ENCODE data around the gene ITIH5.

ITIH5 gene

DNA sequence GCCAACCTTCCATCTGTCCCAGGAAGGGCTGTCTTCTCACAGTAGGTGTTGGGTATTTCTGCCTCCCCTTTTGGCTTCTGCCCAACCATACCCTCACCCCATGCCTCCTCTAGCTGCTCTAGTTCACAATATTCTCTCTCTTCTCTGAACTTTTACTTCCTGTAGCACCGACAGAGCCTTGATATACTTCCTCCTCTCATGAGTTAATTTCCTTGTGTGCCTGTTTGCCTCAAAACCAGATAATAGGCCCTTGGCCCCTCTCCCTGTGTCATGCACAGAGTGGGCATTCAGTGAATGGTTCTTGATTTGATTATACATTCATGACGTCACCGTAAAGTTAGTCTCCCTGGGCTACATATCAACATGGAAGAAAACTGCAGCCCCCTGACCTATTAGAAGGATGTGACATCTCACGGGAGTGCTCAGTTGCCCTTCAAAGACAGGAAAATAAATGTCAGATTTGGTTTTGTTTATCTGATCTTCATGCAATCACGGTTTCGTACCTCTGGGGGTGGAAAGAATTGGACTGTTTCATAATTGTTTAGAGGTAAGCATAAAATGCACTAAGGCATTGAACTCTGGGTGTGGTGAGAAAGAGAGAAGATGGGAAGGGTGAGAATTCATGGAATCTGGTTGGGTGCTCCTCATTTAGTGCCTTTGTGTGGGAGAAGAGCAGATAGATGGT, 127.7 kb downstream of the ITIH5 start:
- Histone ChIP-seq H4K91ac (ENCODE audit: low read depth, low read length, poor library complexity) (no peak overlapping the region), H4K8ac (ENCODE audit: low read depth, low read length) (no peak overlapping the region), H3K9me3 (replicated peaks in 1 of 2; ENCODE audit: control insufficient read depth in 2 of 2, insufficient read depth in 1 of 2, low read depth in 1 of 2, low read length in 2 of 2) (no peaks in the 10 kb centered on the region), H3K36me3 (replicated peaks in 1 of 2; ENCODE audit: control insufficient read depth in 2 of 2, insufficient read depth in 2 of 2, low read length in 2 of 2) (no peaks in the 10 kb centered on the region), H2BK5ac (ENCODE audit: low read length) (no peak overlapping the region), H3K4ac (ENCODE audit: low read length) (no peak overlapping the region), H3K4me2 (ENCODE audit: insufficient read depth, low read length, poor library complexity, severe bottlenecking) (no peak overlapping the region), H3K18ac (ENCODE audit: low read length) (no peak overlapping the region), H3K9ac (ENCODE audit: low read depth, low read length, poor library complexity) (no peak overlapping the region), H2BK15ac (ENCODE audit: low read length) (no peak overlapping the region), H3K23ac (ENCODE audit: low read depth, low read length, poor library complexity) (no peak overlapping the region), H3K4me1 (ENCODE audit: control insufficient read depth in 2 of 2, insufficient read depth in 1 of 2, low read depth in 1 of 2, low read length in 2 of 2) (peaks cover 3 to 10% of the 10 kb centered on the region in 2 donors), H3K14ac (ENCODE audit: low read length) (no peak overlapping the region), H3K79me1 (ENCODE audit: low read depth, low read length) (no peaks in the 10 kb centered on the region), H2BK12ac (ENCODE audit: low read length) (no peak overlapping the region), H2BK120ac (ENCODE audit: low read depth, low read length) (no peak overlapping the region), H2AFZ (ENCODE audit: low read length) (no peak overlapping the region), H2AK5ac (ENCODE audit: low read depth, low read length) (no peak overlapping the region), H3K27me3 (ENCODE audit: control insufficient read depth in 3 of 3, insufficient read depth in 3 of 3, low read depth in 1 of 3, low read length in 3 of 3) (no peaks in the 10 kb centered on the region), H3K27ac (replicated peaks; ENCODE audit: low read length) (no peak overlapping the region), H3K4me3 (ENCODE audit: low read length in 2 of 2) (no peak overlapping the region)
- no peak for DNase-seq (ENCODE audit: low spot score)
- no CpG with 5 or more reads among the region's 6 CpGs for WGBS, 2 donors (ENCODE audit: extremely low coverage in 2 of 2, insufficient read length in 2 of 2, insufficient replicate concordance in 1 of 2)

- peaks cover 0 to 3% (median 0%) of the 10 kb centered on the region in 3 experiments for H3K27me3 ChIP-seq (ENCODE audit: control insufficient read depth in 3 of 3, insufficient read depth in 3 of 3, low read depth in 1 of 3, low read length in 3 of 3)
- no CpG with 5 or more reads among the region's 3 CpGs for WGBS, 2 donors (ENCODE audit: extremely low coverage in 2 of 2, insufficient read length in 2 of 2, insufficient replicate concordance in 1 of 2)
- no peak overlapping the region for H3K14ac ChIP-seq (ENCODE audit: low read length)
- H3K4me2 ChIP-seq (ENCODE audit: insufficient read depth, low read length, poor library complexity, severe bottlenecking): no peak overlapping the region
- H4K8ac ChIP-seq (ENCODE audit: low read depth, low read length): no peak overlapping the region
- H3K4me3 ChIP-seq (ENCODE audit: low read length in 2 of 2): no peak overlapping the region
- no peak overlapping the region for H2AK5ac ChIP-seq (ENCODE audit: low read depth, low read length)
- DNase-seq (ENCODE audit: low spot score): no peak
- peaks cover 3 to 15% of the 10 kb centered on the region in 2 donors for H3K4me1 ChIP-seq (ENCODE audit: control insufficient read depth in 2 of 2, insufficient read depth in 1 of 2, low read depth in 1 of 2, low read length in 2 of 2)
- H2BK5ac ChIP-seq (ENCODE audit: low read length): no peak overlapping the region
- H3K23ac ChIP-seq (ENCODE audit: low read depth, low read length, poor library complexity): no peak overlapping the region
- no peak overlapping the region for H3K9ac ChIP-seq (ENCODE audit: low read depth, low read length, poor library complexity)
- no peaks in the 10 kb centered on the region for H3K79me1 ChIP-seq (ENCODE audit: low read depth, low read length)
- H3K27ac ChIP-seq (replicated peaks; ENCODE audit: low read length): no peak overlapping the region
- no peaks in the 10 kb centered on the region for H3K36me3 ChIP-seq (replicated peaks in 1 of 2; ENCODE audit: control insufficient read depth in 2 of 2, insufficient read depth in 2 of 2, low read length in 2 of 2)
- no peak overlapping the region for H2AFZ ChIP-seq (ENCODE audit: low read length)
- no peak overlapping the region for H2BK12ac ChIP-seq (ENCODE audit: low read length)
- no peak overlapping the region for H2BK120ac ChIP-seq (ENCODE audit: low read depth, low read length)
- H3K18ac ChIP-seq (ENCODE audit: low read length): no peak overlapping the region
- no peak overlapping the region for H4K91ac ChIP-seq (ENCODE audit: low read depth, low read length, poor library complexity)
- H3K4ac ChIP-seq (ENCODE audit: low read length): no peak overlapping the region
- no peak overlapping the region for H2BK15ac ChIP-seq (ENCODE audit: low read length)
- H3K9me3 ChIP-seq (replicated peaks in 1 of 2; ENCODE audit: control insufficient read depth in 2 of 2, insufficient read depth in 1 of 2, low read depth in 1 of 2, low read length in 2 of 2): no peaks in the 10 kb centered on the region
These were observed 129.6 kb downstream of the ITIH5 start for GRCh38 chr10:7537126-7537525.

DNA sequence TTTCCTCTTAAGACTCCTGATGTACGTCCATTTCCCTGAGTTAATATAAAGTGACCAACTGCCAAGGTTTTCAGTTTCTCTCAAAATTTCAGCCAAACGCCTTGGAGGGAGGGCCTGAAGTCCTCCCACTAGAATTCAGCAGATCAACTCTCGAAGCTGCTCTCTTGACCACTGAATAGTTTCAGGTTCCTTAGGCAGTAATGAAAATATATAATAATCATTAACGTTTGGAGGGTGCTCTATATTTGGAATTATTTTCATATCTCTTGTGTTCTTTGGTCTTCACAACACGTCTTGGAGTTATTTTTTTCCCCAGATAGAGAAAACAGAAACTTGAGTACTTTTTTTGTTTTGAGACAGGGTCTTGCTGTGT, 132.3 kb downstream of the ITIH5 start:
- peaks cover 0 to 3% (median 0%) of the 10 kb centered on the region in 3 experiments for H3K27me3 ChIP-seq (ENCODE audit: control insufficient read depth in 3 of 3, insufficient read depth in 3 of 3, low read depth in 1 of 3, low read length in 3 of 3)
- no peak overlapping the region for H3K18ac ChIP-seq (ENCODE audit: low read length)
- H3K4me3 ChIP-seq (ENCODE audit: low read length in 2 of 2): no peak overlapping the region
- H2AK5ac ChIP-seq (ENCODE audit: low read depth, low read length): no peak overlapping the region
- H3K79me1 ChIP-seq (ENCODE audit: low read depth, low read length): no peaks in the 10 kb centered on the region
- no peak overlapping the region for H2BK12ac ChIP-seq (ENCODE audit: low read length)
- H3K23ac ChIP-seq (ENCODE audit: low read depth, low read length, poor library complexity): no peak overlapping the region
- H3K36me3 ChIP-seq (replicated peaks in 1 of 2; ENCODE audit: control insufficient read depth in 2 of 2, insufficient read depth in 2 of 2, low read length in 2 of 2): no peaks in the 10 kb centered on the region
- H3K9ac ChIP-seq (ENCODE audit: low read depth, low read length, poor library complexity): no peak overlapping the region
- H3K27ac ChIP-seq (replicated peaks; ENCODE audit: low read length): no peak overlapping the region
- no peak for DNase-seq (ENCODE audit: low spot score)
- no peak overlapping the region for H3K4ac ChIP-seq (ENCODE audit: low read length)
- H3K4me2 ChIP-seq (ENCODE audit: insufficient read depth, low read length, poor library complexity, severe bottlenecking): no peak overlapping the region
- H4K8ac ChIP-seq (ENCODE audit: low read depth, low read length): no peak overlapping the region
- H2AFZ ChIP-seq (ENCODE audit: low read length): no peak overlapping the region
- H3K4me1 ChIP-seq (ENCODE audit: control insufficient read depth in 2 of 2, insufficient read depth in 1 of 2, low read depth in 1 of 2, low read length in 2 of 2): peaks cover 0 to 5% of the 10 kb centered on the region in 2 donors
- H2BK120ac ChIP-seq (ENCODE audit: low read depth, low read length): no peak overlapping the region
- H4K91ac ChIP-seq (ENCODE audit: low read depth, low read length, poor library complexity): no peak overlapping the region
- no CpG with 5 or more reads among the region's 5 CpGs for WGBS, 2 donors (ENCODE audit: extremely low coverage in 2 of 2, insufficient read length in 2 of 2, insufficient replicate concordance in 1 of 2)
- no peaks in the 10 kb centered on the region for H3K9me3 ChIP-seq (replicated peaks in 1 of 2; ENCODE audit: control insufficient read depth in 2 of 2, insufficient read depth in 1 of 2, low read depth in 1 of 2, low read length in 2 of 2)
- H2BK5ac ChIP-seq (ENCODE audit: low read length): no peak overlapping the region
- H2BK15ac ChIP-seq (ENCODE audit: low read length): no peak overlapping the region
- no peak overlapping the region for H3K14ac ChIP-seq (ENCODE audit: low read length)

DNA sequence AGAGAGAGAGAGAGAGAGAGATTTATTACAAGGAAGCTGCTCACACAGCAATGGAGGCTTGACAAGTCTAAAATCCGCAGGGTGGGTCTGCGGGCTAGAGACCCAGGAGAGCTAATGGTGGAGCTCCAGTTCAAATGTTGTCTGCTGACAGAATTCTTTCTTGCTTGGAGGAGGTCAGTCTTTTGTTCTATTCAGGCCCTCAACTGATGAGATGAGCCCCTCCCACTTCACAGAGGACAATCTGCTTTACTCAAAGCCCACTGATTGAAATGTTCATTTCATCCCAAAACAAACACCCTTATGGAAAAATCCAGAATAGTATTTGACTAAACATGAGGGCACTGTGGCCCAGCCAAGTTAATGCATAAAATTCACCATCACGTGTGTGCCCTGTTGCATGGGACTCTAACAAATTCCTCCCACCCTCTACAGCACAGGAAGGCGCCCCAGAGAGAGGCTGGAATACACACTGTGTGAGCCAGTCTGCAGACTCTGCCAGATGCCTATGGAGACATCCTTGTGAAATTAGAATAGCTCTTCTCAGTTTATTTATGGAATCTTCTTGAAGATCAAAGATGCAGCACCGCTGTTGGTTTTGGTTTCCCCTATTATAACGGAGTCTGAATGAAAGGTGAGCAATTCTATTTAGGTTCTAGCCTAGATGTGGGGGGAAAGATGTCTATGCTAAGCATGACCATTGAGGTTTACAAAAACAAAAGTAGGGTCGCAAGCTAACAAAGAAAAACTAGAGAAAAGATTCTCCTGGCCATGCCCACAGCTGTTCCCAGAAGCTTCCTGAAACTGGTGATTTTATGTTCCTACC, 132.9 kb downstream of the ITIH5 start:
- H3K9ac ChIP-seq (ENCODE audit: low read depth, low read length, poor library complexity): no peak overlapping the region
- no peak overlapping the region for H3K27ac ChIP-seq (replicated peaks; ENCODE audit: low read length)
- H2BK15ac ChIP-seq (ENCODE audit: low read length): peak overlapping the region; percentile 3
- peak overlapping the region; percentile 11 for H2AFZ ChIP-seq (ENCODE audit: low read length)
- H2BK120ac ChIP-seq (ENCODE audit: low read depth, low read length): no peak overlapping the region
- no peaks in the 10 kb centered on the region for H3K36me3 ChIP-seq (replicated peaks in 1 of 2; ENCODE audit: control insufficient read depth in 2 of 2, insufficient read depth in 2 of 2, low read length in 2 of 2)
- no peaks in the 10 kb centered on the region for H3K9me3 ChIP-seq (replicated peaks in 1 of 2; ENCODE audit: control insufficient read depth in 2 of 2, insufficient read depth in 1 of 2, low read depth in 1 of 2, low read length in 2 of 2)
- no peak overlapping the region for H2AK5ac ChIP-seq (ENCODE audit: low read depth, low read length)
- no CpG with 5 or more reads among the region's 7 CpGs for WGBS, 2 donors (ENCODE audit: extremely low coverage in 2 of 2, insufficient read length in 2 of 2, insufficient replicate concordance in 1 of 2)
- H3K4me3 ChIP-seq (ENCODE audit: low read length in 2 of 2): no peak overlapping the region
- no peak for DNase-seq (ENCODE audit: low spot score)
- H3K27me3 ChIP-seq (ENCODE audit: control insufficient read depth in 3 of 3, insufficient read depth in 3 of 3, low read depth in 1 of 3, low read length in 3 of 3): peaks cover 0 to 3% (median 0%) of the 10 kb centered on the region in 3 experiments
- no peaks in the 10 kb centered on the region for H3K79me1 ChIP-seq (ENCODE audit: low read depth, low read length)
- H3K14ac ChIP-seq (ENCODE audit: low read length): no peak overlapping the region
- H2BK5ac ChIP-seq (ENCODE audit: low read length): no peak overlapping the region
- no peak overlapping the region for H3K4ac ChIP-seq (ENCODE audit: low read length)
- no peak overlapping the region for H4K8ac ChIP-seq (ENCODE audit: low read depth, low read length)
- peaks cover 0 to 5% of the 10 kb centered on the region in 2 donors for H3K4me1 ChIP-seq (ENCODE audit: control insufficient read depth in 2 of 2, insufficient read depth in 1 of 2, low read depth in 1 of 2, low read length in 2 of 2)
- H4K91ac ChIP-seq (ENCODE audit: low read depth, low read length, poor library complexity): no peak overlapping the region
- no peak overlapping the region for H2BK12ac ChIP-seq (ENCODE audit: low read length)
- no peak overlapping the region for H3K23ac ChIP-seq (ENCODE audit: low read depth, low read length, poor library complexity)
- no peak overlapping the region for H3K18ac ChIP-seq (ENCODE audit: low read length)
- no peak overlapping the region for H3K4me2 ChIP-seq (ENCODE audit: insufficient read depth, low read length, poor library complexity, severe bottlenecking)

Measured in neuronal stem cell (in vitro differentiated cells).